ENCODE data around the gene LTN1. TPM values are rescaled to one million over a fixed set of nuclear protein-coding genes. Genes with fewer than 3 reads are reported as not detected.

LTN1 gene
- total RNA-seq, 1 donor from 2014 or later: 32.9 TPM

DNA sequence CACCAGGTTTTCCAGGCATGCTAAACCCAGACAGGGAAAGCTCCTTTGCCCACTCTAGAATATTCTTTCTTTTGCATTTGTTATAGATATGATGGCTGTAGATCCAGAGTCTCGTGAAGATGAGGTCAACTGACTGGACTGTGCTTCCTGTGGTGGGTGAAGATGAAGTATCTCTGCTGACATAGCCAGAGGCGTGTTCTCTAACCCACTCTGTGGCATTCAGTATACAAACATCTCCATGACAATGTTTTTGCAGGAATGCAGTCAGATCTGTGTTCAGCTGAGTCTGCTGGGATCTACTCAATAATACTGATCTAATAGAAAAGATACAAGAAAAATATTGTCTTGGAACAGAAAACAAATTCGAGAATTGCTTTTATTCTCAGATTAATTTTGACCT, 15.1 kb upstream of the LTN1 start:
- Mint-ChIP-seq H3K9me3 (ENCODE audit: unreplicated experiment) (peaks cover 3% of the 10 kb centered on the region), H3K27ac (ENCODE audit: unreplicated experiment) (no peak overlapping the region), H3K36me3 (ENCODE audit: unreplicated experiment) (no peaks in the 10 kb centered on the region), H3K4me3 (ENCODE audit: unreplicated experiment) (no peak overlapping the region), H3K4me1 (ENCODE audit: low read depth, unreplicated experiment) (no peaks in the 10 kb centered on the region), H3K27me3 (ENCODE audit: unreplicated experiment) (no peaks in the 10 kb centered on the region)
- no peak for DNase-seq
- TF ChIP-seq, protein P1, sequence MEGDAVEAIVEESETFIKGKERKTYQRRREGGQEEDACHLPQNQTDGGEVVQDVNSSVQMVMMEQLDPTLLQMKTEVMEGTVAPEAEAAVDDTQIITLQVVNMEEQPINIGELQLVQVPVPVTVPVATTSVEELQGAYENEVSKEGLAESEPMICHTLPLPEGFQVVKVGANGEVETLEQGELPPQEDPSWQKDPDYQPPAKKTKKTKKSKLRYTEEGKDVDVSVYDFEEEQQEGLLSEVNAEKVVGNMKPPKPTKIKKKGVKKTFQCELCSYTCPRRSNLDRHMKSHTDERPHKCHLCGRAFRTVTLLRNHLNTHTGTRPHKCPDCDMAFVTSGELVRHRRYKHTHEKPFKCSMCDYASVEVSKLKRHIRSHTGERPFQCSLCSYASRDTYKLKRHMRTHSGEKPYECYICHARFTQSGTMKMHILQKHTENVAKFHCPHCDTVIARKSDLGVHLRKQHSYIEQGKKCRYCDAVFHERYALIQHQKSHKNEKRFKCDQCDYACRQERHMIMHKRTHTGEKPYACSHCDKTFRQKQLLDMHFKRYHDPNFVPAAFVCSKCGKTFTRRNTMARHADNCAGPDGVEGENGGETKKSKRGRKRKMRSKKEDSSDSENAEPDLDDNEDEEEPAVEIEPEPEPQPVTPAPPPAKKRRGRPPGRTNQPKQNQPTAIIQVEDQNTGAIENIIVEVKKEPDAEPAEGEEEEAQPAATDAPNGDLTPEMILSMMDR (IDR thresholded peaks at IDR 0.05; ENCODE audit: partially characterized antibody, unreplicated experiment): no peak

DNA sequence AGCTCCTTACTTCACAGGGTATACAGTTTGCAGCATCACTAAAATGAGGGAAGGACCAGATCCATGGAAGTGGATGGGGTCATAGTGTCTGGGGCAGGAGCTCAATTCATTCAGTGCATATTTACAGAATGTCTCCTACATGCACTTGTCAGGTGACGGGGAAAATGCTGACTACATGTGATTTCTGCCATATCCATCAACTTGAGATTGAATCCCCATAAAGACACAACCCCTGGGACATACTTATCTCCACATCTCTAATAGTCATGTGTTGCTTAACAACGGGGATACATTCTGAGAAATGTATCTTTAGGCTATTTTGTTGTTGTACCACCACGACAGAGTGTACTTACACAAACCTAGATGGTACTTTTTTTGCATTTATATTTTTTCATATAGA, 14.5 kb upstream of the LTN1 start:
- peaks cover 2% of the 10 kb centered on the region for H3K27me3 Mint-ChIP-seq (ENCODE audit: unreplicated experiment)
- no peak overlapping the region for H3K27ac Mint-ChIP-seq (ENCODE audit: unreplicated experiment)
- no peaks in the 10 kb centered on the region for H3K36me3 Mint-ChIP-seq (ENCODE audit: unreplicated experiment)
- no peak for DNase-seq
- H3K9me3 Mint-ChIP-seq (ENCODE audit: unreplicated experiment): peaks cover 2% of the 10 kb centered on the region
- TF ChIP-seq, protein P1 (IDR thresholded peaks at IDR 0.05; ENCODE audit: partially characterized antibody, unreplicated experiment): no peak
- no peaks in the 10 kb centered on the region for H3K4me1 Mint-ChIP-seq (ENCODE audit: low read depth, unreplicated experiment)
- H3K4me3 Mint-ChIP-seq (ENCODE audit: unreplicated experiment): no peak overlapping the region

DNA sequence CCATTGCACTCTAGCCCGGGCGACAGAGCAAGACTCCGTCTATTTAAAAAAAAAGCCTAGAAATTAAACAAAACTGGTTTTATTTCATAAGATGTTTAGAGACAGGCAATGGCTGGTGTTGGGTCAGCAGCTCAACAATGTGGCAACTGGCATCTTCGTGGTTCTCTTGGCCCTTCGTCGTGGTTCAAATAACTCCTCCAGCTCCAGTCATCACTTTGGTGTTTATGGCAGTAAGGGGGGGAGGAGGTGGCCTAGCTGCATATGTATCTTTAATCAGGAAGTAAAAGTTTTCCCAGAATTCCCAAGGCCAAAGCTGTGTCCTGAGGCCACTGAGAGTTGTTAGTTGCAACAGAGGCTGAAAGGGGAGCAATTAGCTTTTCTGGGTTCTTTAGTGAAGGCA, 13.0 kb upstream of the LTN1 start:
- no peaks in the 10 kb centered on the region for H3K36me3 Mint-ChIP-seq (ENCODE audit: unreplicated experiment)
- TF ChIP-seq, protein P1 (IDR thresholded peaks at IDR 0.05; ENCODE audit: partially characterized antibody, unreplicated experiment): no peak

DNA sequence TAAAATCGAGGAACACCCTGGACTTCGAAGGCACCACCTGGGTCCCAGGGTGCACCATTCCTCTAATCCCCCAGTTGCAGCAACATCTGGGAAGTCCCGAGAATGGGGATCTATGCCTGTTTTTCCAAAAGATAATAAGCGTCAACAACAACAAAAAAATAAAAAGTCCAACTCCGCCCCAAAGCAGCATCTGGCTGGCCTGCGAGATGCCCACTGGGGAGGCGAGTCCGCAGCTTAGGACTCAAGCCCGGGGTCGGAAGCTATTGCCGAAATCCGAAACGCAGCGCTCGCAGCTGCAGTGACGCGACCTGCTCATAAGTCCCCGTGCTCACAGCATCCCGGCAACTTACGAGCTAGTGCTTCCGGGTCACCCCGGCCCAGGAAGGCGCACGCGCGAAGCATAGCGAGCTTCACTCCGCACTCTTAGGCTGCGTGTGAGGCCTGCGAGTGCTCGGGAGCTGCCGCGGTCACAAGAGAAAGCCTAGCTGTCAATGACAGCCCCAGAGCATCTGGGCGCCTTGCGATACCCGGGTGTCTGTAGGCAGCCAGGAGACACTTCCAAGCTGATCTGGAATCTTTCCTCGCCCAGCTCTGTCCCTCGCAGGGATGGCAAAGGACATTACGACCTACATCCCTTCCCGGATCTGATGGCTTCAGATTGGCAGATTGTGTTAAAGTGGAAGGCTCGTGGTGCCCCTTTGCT, 9.9 kb upstream of the LTN1 start:
- peak; percentile 95 for DNase-seq
- Mint-ChIP-seq H3K27me3 (ENCODE audit: unreplicated experiment) (peaks cover 2% of the 10 kb centered on the region), H3K36me3 (ENCODE audit: unreplicated experiment) (no peaks in the 10 kb centered on the region), H3K4me3 (ENCODE audit: unreplicated experiment) (peak overlapping the region; percentile 95), H3K27ac (ENCODE audit: unreplicated experiment) (peak overlapping the region; percentile 96), H3K4me1 (ENCODE audit: low read depth, unreplicated experiment) (no peaks in the 10 kb centered on the region), H3K9me3 (ENCODE audit: unreplicated experiment) (peaks cover 5% of the 10 kb centered on the region)
- TF ChIP-seq, protein P1 (IDR thresholded peaks at IDR 0.05; ENCODE audit: partially characterized antibody, unreplicated experiment): no peak

More for the DNA sequence above, 13.0 kb upstream of the LTN1 start:
- Mint-ChIP-seq H3K4me1 (ENCODE audit: low read depth, unreplicated experiment) (no peaks in the 10 kb centered on the region), H3K9me3 (ENCODE audit: unreplicated experiment) (peaks cover 2% of the 10 kb centered on the region), H3K27me3 (ENCODE audit: unreplicated experiment) (peaks cover 2% of the 10 kb centered on the region), H3K4me3 (ENCODE audit: unreplicated experiment) (no peak overlapping the region), H3K27ac (ENCODE audit: unreplicated experiment) (no peak overlapping the region)
- DNase-seq: no peak

DNA sequence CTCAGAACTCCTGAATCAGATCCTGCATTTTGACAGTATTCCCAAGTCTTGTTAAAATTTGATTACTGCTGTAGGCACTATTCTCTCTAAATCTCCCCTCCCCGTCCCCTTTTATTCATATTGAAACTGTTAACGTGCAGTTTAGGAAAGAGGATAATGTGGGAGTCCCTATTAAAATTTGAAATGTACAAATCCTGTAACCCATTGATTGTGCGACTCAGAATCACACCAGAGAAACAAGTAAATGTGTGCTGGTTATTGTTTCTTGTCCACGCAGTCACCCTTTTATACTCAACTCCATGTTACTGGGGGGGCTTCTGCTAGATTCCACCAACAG, 584 bp upstream of the LTN1 start:
- H3K36me3 Mint-ChIP-seq (ENCODE audit: unreplicated experiment): no peaks in the 10 kb centered on the region
- peaks cover 2% of the 10 kb centered on the region for H3K4me1 Mint-ChIP-seq (ENCODE audit: low read depth, unreplicated experiment)
- H3K9me3 Mint-ChIP-seq (ENCODE audit: unreplicated experiment): peaks cover 5% of the 10 kb centered on the region
- no peak for DNase-seq
- peak overlapping the region; percentile 94 for H3K4me3 Mint-ChIP-seq (ENCODE audit: unreplicated experiment)
- TF ChIP-seq, protein P1 (IDR thresholded peaks at IDR 0.05; ENCODE audit: partially characterized antibody, unreplicated experiment): no peak
- H3K27ac Mint-ChIP-seq (ENCODE audit: unreplicated experiment): peak overlapping the region; percentile 91
- peaks cover 3% of the 10 kb centered on the region for H3K27me3 Mint-ChIP-seq (ENCODE audit: unreplicated experiment)
